H9 (cell line): ENCODE measurements around the gene LY6G6F. TPM values are rescaled to one million over a fixed set of nuclear protein-coding genes. Genes with fewer than 3 reads are reported as not detected.

Experiments
- DNase-seq: peaks from one replicate; pipeline ENCODE4 v3.0.0-alpha.2; 2017
- H2AFZ ChIP-seq: one replicate; pipeline ENCODE4 v1.6.1; 2013; ENCODE audit warnings: mild to moderate bottlenecking, low read length, control low read depth, moderate library complexity
- H2AK5ac ChIP-seq: 2 replicates; pipeline ENCODE4 v1.6.1; 2013; ENCODE audit warnings: low read length, control low read depth, mixed read lengths; ENCODE audit not compliant: insufficient read length
- H2BK120ac ChIP-seq: one replicate; pipeline ENCODE4 v1.6.1; 2013; ENCODE audit warnings: low read depth, mild to moderate bottlenecking, low read length, control low read depth, inconsistent platforms; ENCODE audit not compliant: poor library complexity, severe bottlenecking
- H2BK12ac ChIP-seq: 2 replicates; pipeline ENCODE4 v1.6.1; 2013; ENCODE audit warnings: low read length, control low read depth, mixed read lengths, low read depth; ENCODE audit not compliant: insufficient read length
- H2BK15ac ChIP-seq: 2 replicates; pipeline ENCODE4 v1.6.1; 2013; ENCODE audit warnings: low read depth, low read length, control low read depth
- H2BK20ac ChIP-seq: one replicate; pipeline ENCODE4 v1.6.1; 2013; ENCODE audit warnings: low read depth, mild to moderate bottlenecking, low read length, control low read depth, inconsistent platforms; ENCODE audit not compliant: poor library complexity, severe bottlenecking
- H2BK5ac ChIP-seq: 2 replicates; pipeline ENCODE4 v1.6.1; 2013; ENCODE audit warnings: low read length, control low read depth, mixed read lengths; ENCODE audit not compliant: insufficient read length
- H3K14ac ChIP-seq: 2 replicates; pipeline ENCODE4 v1.6.1; 2013; ENCODE audit warnings: low read length, control low read depth; ENCODE audit not compliant: insufficient read depth
- H3K18ac ChIP-seq: 2 replicates; pipeline ENCODE4 v1.6.1; 2013; ENCODE audit warnings: low read depth, mild to moderate bottlenecking, mixed read lengths, low read length, control low read depth; ENCODE audit not compliant: insufficient read length
- H3K23ac ChIP-seq: 2 replicates; pipeline ENCODE4 v1.6.1; 2013; ENCODE audit warnings: low read length, control low read depth, mixed read lengths, low read depth; ENCODE audit not compliant: insufficient read length
- H3K23me2 ChIP-seq: 2 replicates; pipeline ENCODE4 v1.6.1; 2013; ENCODE audit warnings: low read depth, mild to moderate bottlenecking, mixed read lengths, low read length, control low read depth; ENCODE audit not compliant: insufficient read length, poor library complexity, severe bottlenecking
- H3K27ac ChIP-seq: 2 replicates; pipeline ENCODE4 v1.5.1; 2013; ENCODE audit warnings: low read length, control low read depth, mixed read lengths, low read depth; ENCODE audit not compliant: insufficient read length
- H3K27me3 ChIP-seq: 2 replicates; pipeline ENCODE4 v1.6.1; 2013; ENCODE audit warnings: low read length, control low read depth, inconsistent platforms; ENCODE audit not compliant: insufficient read depth
- H3K4ac ChIP-seq: 2 replicates; pipeline ENCODE4 v1.6.1; 2013; ENCODE audit warnings: low read depth, mild to moderate bottlenecking, control low read depth, inconsistent platforms, low read length, moderate library complexity
- H3K4me1 ChIP-seq: 2 replicates; pipeline ENCODE4 v1.6.1; 2013; ENCODE audit warnings: low read length, control low read depth, inconsistent platforms; ENCODE audit not compliant: insufficient read depth
- H3K4me2 ChIP-seq: 2 replicates; pipeline ENCODE4 v1.6.1; 2013; ENCODE audit warnings: low read length, control low read depth, mixed read lengths; ENCODE audit not compliant: insufficient read length, insufficient read depth
- H3K56ac ChIP-seq: 2 replicates; pipeline ENCODE4 v1.6.1; 2013; ENCODE audit warnings: low read depth, mild to moderate bottlenecking, mixed read lengths, low read length, control low read depth; ENCODE audit not compliant: insufficient read length
- H3K79me1 ChIP-seq: 2 replicates; pipeline ENCODE4 v1.6.1; 2013; ENCODE audit warnings: low read depth, mild to moderate bottlenecking, moderate library complexity, low read length, control low read depth, inconsistent platforms; ENCODE audit not compliant: insufficient read depth, poor library complexity, severe bottlenecking
- H3K79me2 ChIP-seq: 2 replicates; pipeline ENCODE4 v1.6.1; 2013; ENCODE audit warnings: low read length, control low read depth, inconsistent platforms; ENCODE audit not compliant: insufficient read depth
- H3K9ac ChIP-seq: 2 replicates; pipeline ENCODE4 v1.6.1; 2013; ENCODE audit warnings: low read length, control low read depth, mixed read lengths; ENCODE audit not compliant: insufficient read length; ENCODE audit errors: extremely low read depth
- H3K9me3 ChIP-seq: one replicate; pipeline ENCODE4 v1.6.1; 2013; ENCODE audit warnings: low read depth, low read length, inconsistent platforms; ENCODE audit not compliant: control insufficient read depth
- H3T11ph ChIP-seq: one replicate; pipeline ENCODE4 v1.6.1; 2013; ENCODE audit warnings: mild to moderate bottlenecking, low read length, control low read depth, inconsistent platforms
- H4K20me1 ChIP-seq: one replicate; pipeline ENCODE4 v1.6.1; 2013; ENCODE audit not compliant: control insufficient read depth, insufficient read length, insufficient read depth
- H4K5ac ChIP-seq: 2 replicates; pipeline ENCODE4 v1.6.1; 2013; ENCODE audit warnings: low read depth, mild to moderate bottlenecking, mixed read lengths, low read length, control low read depth; ENCODE audit not compliant: insufficient read length
- H4K8ac ChIP-seq: replicated peaks from 2 replicates; pipeline ENCODE4 v1.6.1; 2013; ENCODE audit warnings: low read length, control low read depth, mixed read lengths, low read depth; ENCODE audit not compliant: insufficient read length
- H4K91ac ChIP-seq: 2 replicates; pipeline ENCODE4 v1.6.1; 2013; ENCODE audit warnings: low read depth, mild to moderate bottlenecking, moderate library complexity, mixed read lengths, low read length, control low read depth; ENCODE audit not compliant: insufficient read length
- H3K27ac Mint-ChIP-seq, 3 experiments: 2 replicates in 2 of 3; 3 replicates in 1 of 3; pipeline ENCODE4 v1.8.0; 2020 to 2021; ENCODE audit warnings: mixed read lengths in 3 of 3, mild to moderate bottlenecking in 1 of 3, moderate library complexity in 1 of 3
- H3K27me3 Mint-ChIP-seq: 2 replicates; pipeline ENCODE4 v1.8.0; 2021; ENCODE audit warnings: low read depth, mild to moderate bottlenecking, moderate library complexity, mixed read lengths
- H3K36me3 Mint-ChIP-seq, 3 experiments: 2 replicates in 2 of 3; 3 replicates in 1 of 3; pipeline ENCODE4 v1.8.0; 2020 to 2021; ENCODE audit warnings: low read depth in 3 of 3, mixed read lengths in 3 of 3; ENCODE audit not compliant: insufficient read depth in 1 of 3
- H3K4me1 Mint-ChIP-seq, 2 experiments: 2 replicates each; pipeline ENCODE4 v1.8.0; 2020; ENCODE audit warnings: mixed read lengths in 2 of 2
- H3K4me3 Mint-ChIP-seq, 2 experiments: 2 replicates in 1 of 2; 3 replicates in 1 of 2; pipeline ENCODE4 v1.8.0; 2020 to 2021; ENCODE audit warnings: mild to moderate bottlenecking in 2 of 2, mixed read lengths in 2 of 2, moderate library complexity in 1 of 2
- H3K9me3 Mint-ChIP-seq, 2 experiments: 2 replicates in 1 of 2; 3 replicates in 1 of 2; pipeline ENCODE4 v1.8.0; 2020; ENCODE audit warnings: mild to moderate bottlenecking in 2 of 2, mixed read lengths in 2 of 2, moderate library complexity in 1 of 2
- WGBS: extraction: QIAGEN DNeasy Blood & Tissue Kit; methylation state at CpG from one replicate; pipeline ENCODE4 v1.1.7; 2013; ENCODE audit warnings: missing lambda C conversion rate, low lambda C conversion rate, mixed read lengths; ENCODE audit not compliant: insufficient read length; ENCODE audit errors: extremely low coverage; 5-methylcytosine and 5-hydroxymethylcytosine counted together
- microRNA-seq: library from miRNA; unstranded; fragments of <30 nt; microRNA quantifications from one replicate; pipeline ENCODE4, GENCODE V29; 2020; ENCODE audit warnings: borderline microRNAs expressed
- total RNA-seq: library from RNA; stranded (reverse); gene quantifications from 2 replicates; pipeline ENCODE4 v1.2.1, GENCODE V29; 2021
- TF ChIP-seq, protein P1 (sequence below): fragments of 200-600 bp; sonication (generic); conservative IDR thresholded peaks from 3 replicates; pipeline ENCODE4 v1.8.0; 2021; ENCODE audit warnings: antibody characterized with exemption, mild to moderate bottlenecking

LY6G6F gene
- total RNA-seq, 1 experiment from 2014 or later: not detected

DNA sequence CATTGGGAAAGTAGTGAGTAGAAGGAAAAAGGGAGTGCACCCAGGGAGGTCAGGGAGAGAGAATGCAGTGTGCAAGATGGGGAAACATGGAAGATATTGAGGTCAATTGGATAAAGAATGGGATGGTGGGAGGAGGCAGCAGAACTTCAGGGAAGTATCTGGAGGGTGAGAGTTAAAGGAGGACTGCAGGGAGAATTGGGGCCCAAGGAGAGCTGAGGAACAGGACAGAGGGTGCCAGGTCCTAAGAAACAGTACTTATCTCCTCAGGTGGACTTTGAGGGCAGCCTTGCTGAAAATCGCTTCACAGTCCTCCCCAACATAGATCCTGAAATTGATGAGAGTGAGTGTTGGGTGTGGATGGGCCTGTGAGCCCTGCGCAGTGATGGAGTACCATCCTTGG, 51.6 kb downstream of the LY6G6F start:
- H3K36me3 Mint-ChIP-seq: peaks cover 13 to 41% (median 32%) of the 10 kb centered on the region in 3 experiments
- no peak overlapping the region for H3K9ac ChIP-seq
- WGBS: no CpG with 5 or more reads among the region's 2 CpGs

More for the DNA sequence above, 51.6 kb downstream of the LY6G6F start:
- Histone ChIP-seq H3K9me3 (no peaks in the 10 kb centered on the region), H3K23me2 (no peaks in the 10 kb centered on the region), H3K27me3 (no peaks in the 10 kb centered on the region), H3K18ac (no peak overlapping the region), H3K4ac (no peak overlapping the region), H3K4me2 (no peak overlapping the region), H2BK120ac (no peak overlapping the region), H2AK5ac (no peak overlapping the region), H3K79me2 (no peaks in the 10 kb centered on the region), H2BK15ac (no peak overlapping the region), H4K5ac (no peak overlapping the region), H4K20me1 (no peaks in the 10 kb centered on the region), H2BK5ac (no peak overlapping the region), H3K56ac (no peak overlapping the region), H3K27ac (no peak overlapping the region), H3K23ac (no peak overlapping the region), H4K8ac (no peak overlapping the region), H2BK12ac (no peak overlapping the region), H3K79me1 (no peaks in the 10 kb centered on the region), H4K91ac (no peak overlapping the region), H3T11ph (no peak overlapping the region), H3K14ac (no peak overlapping the region), H2AFZ (no peak overlapping the region), H3K4me1 (no peaks in the 10 kb centered on the region), H2BK20ac (no peak overlapping the region)
- Mint-ChIP-seq H3K4me1 (peaks cover 3 to 8% of the 10 kb centered on the region in 2 experiments), H3K27me3 (no peaks in the 10 kb centered on the region; the same call in 1 of the 2 replicates), H3K4me3 (no peak overlapping the region), H3K27ac (no peak overlapping the region; a peak in 1 of 7 replicates), H3K9me3 (no peaks in the 10 kb centered on the region)
- no peak for DNase-seq
- TF ChIP-seq, protein P1, sequence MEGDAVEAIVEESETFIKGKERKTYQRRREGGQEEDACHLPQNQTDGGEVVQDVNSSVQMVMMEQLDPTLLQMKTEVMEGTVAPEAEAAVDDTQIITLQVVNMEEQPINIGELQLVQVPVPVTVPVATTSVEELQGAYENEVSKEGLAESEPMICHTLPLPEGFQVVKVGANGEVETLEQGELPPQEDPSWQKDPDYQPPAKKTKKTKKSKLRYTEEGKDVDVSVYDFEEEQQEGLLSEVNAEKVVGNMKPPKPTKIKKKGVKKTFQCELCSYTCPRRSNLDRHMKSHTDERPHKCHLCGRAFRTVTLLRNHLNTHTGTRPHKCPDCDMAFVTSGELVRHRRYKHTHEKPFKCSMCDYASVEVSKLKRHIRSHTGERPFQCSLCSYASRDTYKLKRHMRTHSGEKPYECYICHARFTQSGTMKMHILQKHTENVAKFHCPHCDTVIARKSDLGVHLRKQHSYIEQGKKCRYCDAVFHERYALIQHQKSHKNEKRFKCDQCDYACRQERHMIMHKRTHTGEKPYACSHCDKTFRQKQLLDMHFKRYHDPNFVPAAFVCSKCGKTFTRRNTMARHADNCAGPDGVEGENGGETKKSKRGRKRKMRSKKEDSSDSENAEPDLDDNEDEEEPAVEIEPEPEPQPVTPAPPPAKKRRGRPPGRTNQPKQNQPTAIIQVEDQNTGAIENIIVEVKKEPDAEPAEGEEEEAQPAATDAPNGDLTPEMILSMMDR: no peak

Small RNA genes lying within 50 kb of the gene (microRNA-seq; reads per million reads assigned to microRNA genes)
- not detected for gene MIR4646

Other genes starting within 250 kb of the LY6G6F start
- gene MICB, start 208.7 kb upstream of the LY6G6F start, total RNA-seq: 6.2 and 6.8 TPM in 2 replicates
- not detected in 2 replicates for gene MCCD1, start 177.9 kb upstream of the LY6G6F start, total RNA-seq
- 800 and 813 TPM in 2 replicates for gene DDX39B, start 164.9 kb upstream of the LY6G6F start, total RNA-seq
- gene ATP6V1G2, start 160.3 kb upstream of the LY6G6F start, total RNA-seq: 3.6 and 3.8 TPM in 2 replicates
- 11.8 and 15.1 TPM in 2 replicates for gene NFKBIL1, start 159.3 kb upstream of the LY6G6F start, total RNA-seq
- gene LTA, start 134.6 kb upstream of the LY6G6F start, total RNA-seq: not detected in 2 replicates
- gene TNF, start 131.3 kb upstream of the LY6G6F start, total RNA-seq: not detected in 2 replicates
- not detected in 2 replicates for gene LTB, start 124.4 kb upstream of the LY6G6F start, total RNA-seq
- not detected in 2 replicates for gene LST1, start 120.6 kb upstream of the LY6G6F start, total RNA-seq
- gene NCR3, start 113.9 kb upstream of the LY6G6F start, total RNA-seq: 0.55 and 0.64 TPM in 2 replicates
- gene AIF1, start 91.6 kb upstream of the LY6G6F start, total RNA-seq: 3.2 and 4.2 TPM in 2 replicates
- gene PRRC2A, start 86.2 kb upstream of the LY6G6F start, total RNA-seq: 381 and 383 TPM in 2 replicates
- 415 and 417 TPM in 2 replicates for gene BAG6, start 54.2 kb upstream of the LY6G6F start, total RNA-seq
- gene APOM, start 51.0 kb upstream of the LY6G6F start, total RNA-seq: 3.6 and 3.9 TPM in 2 replicates
- gene C6orf47, start 46.1 kb upstream of the LY6G6F start, total RNA-seq: 18.4 and 19.0 TPM in 2 replicates
- gene GPANK1, start 41.9 kb upstream of the LY6G6F start, total RNA-seq: 23.9 and 26.8 TPM in 2 replicates
- 178 and 187 TPM in 2 replicates for gene CSNK2B, start 40.8 kb upstream of the LY6G6F start, total RNA-seq
- 21.3 and 21.6 TPM in 2 replicates for gene LY6G5B, start 36.9 kb upstream of the LY6G6F start, total RNA-seq
- gene LY6G5C, start 25.8 kb upstream of the LY6G6F start, total RNA-seq: 1.8 and 2.2 TPM in 2 replicates
- gene ABHD16A, start 3.5 kb upstream of the LY6G6F start, total RNA-seq: 32.9 and 34.4 TPM in 2 replicates
- gene LY6G6D, start 8.5 kb downstream of the LY6G6F start, total RNA-seq: not detected in 2 replicates
- gene LY6G6C, start 14.9 kb downstream of the LY6G6F start, total RNA-seq: 0.24 TPM in 1 of 2 replicates, not detected in the other
- gene MPIG6B, start 16.5 kb downstream of the LY6G6F start, total RNA-seq: not detected in 2 replicates
- gene DDAH2, start 22.4 kb downstream of the LY6G6F start, total RNA-seq: 70.5 and 73.2 TPM in 2 replicates
- 265 and 266 TPM in 2 replicates for gene CLIC1, start 29.7 kb downstream of the LY6G6F start, total RNA-seq
- gene MSH5, start 33.1 kb downstream of the LY6G6F start, total RNA-seq: 21.5 and 22.4 TPM in 2 replicates
- gene SAPCD1, start 55.8 kb downstream of the LY6G6F start, total RNA-seq: 3.2 and 4.3 TPM in 2 replicates
- gene VWA7, start 70.5 kb downstream of the LY6G6F start, total RNA-seq: 2.5 TPM in 2 replicates
- gene VARS1, start 88.9 kb downstream of the LY6G6F start, total RNA-seq: 148 and 154 TPM in 2 replicates
- 114 and 123 TPM in 2 replicates for gene LSM2, start 100.1 kb downstream of the LY6G6F start, total RNA-seq
- gene HSPA1L, start 108.4 kb downstream of the LY6G6F start, total RNA-seq: 1.6 and 2.5 TPM in 2 replicates
- 51.2 and 51.7 TPM in 2 replicates for gene HSPA1A, start 108.7 kb downstream of the LY6G6F start, total RNA-seq
- gene HSPA1B, start 120.9 kb downstream of the LY6G6F start, total RNA-seq: 85.1 and 90.5 TPM in 2 replicates
- 35.1 and 36.2 TPM in 2 replicates for gene NEU1, start 156.0 kb downstream of the LY6G6F start, total RNA-seq
- 3.3 and 3.8 TPM in 2 replicates for gene SLC44A4, start 172.1 kb downstream of the LY6G6F start, total RNA-seq
- gene EHMT2, start 190.8 kb downstream of the LY6G6F start, total RNA-seq: 121 and 124 TPM in 2 replicates
- 31.0 and 32.7 TPM in 2 replicates for gene ZBTB12, start 195.2 kb downstream of the LY6G6F start, total RNA-seq
- 0.66 and 0.86 TPM in 2 replicates for gene C2, start 220.9 kb downstream of the LY6G6F start, total RNA-seq
- 0.31 and 0.39 TPM in 2 replicates for gene CFB, start 239.2 kb downstream of the LY6G6F start, total RNA-seq